Umbilical cord (tissue), 2 donors: Measurements from ENCODE around the gene FGFRL1. TPM values are rescaled to one million over a fixed set of nuclear protein-coding genes. Genes with fewer than 3 reads are reported as not detected.
A peak's percentile ranks its signal among the peaks of the same experiment; 100 is the strongest.

Experiments used
- DNase-seq: peaks from one replicate; pipeline ENCODE4 v3.0.0-alpha.2; 2015; ENCODE audit warnings: low spot score
- total RNA-seq: library from RNA; depleted of rRNA; stranded (reverse); fragments of >200 nt; gene quantifications from one replicate; pipeline ENCODE4 v1.2.3, GENCODE V29; 2014; ENCODE audit warnings: low replicate concordance; ENCODE audit not compliant: insufficient read depth

Gene FGFRL1
- total RNA-seq, 1 donor from 2014 or later, result 16.4 TPM

- peak; percentile 54 for DNase-seq
These were observed 61.5 kb downstream of the FGFRL1 start for GRCh38 chr4:1072830-1073446.

GRCh38 chr4:1074077-1074476 is 62.7 kb downstream of the FGFRL1 start:
- no peak for DNase-seq

GRCh38 chr4:1075225-1075624 is 63.8 kb downstream of the FGFRL1 start:
- no peak for DNase-seq

- no peak for DNase-seq
These were observed 64.6 kb downstream of the FGFRL1 start for GRCh38 chr4:1075809-1076699.

Other genes with a start within 250 kb of the FGFRL1 start
- gene CPLX1, start 185.5 kb upstream of the FGFRL1 start, total RNA-seq, result not detected
- gene GAK, start 79.3 kb upstream of the FGFRL1 start, total RNA-seq, result 51.5 TPM
- 39.7 TPM for gene TMEM175, start 79.2 kb upstream of the FGFRL1 start, total RNA-seq
- 5.3 TPM for gene DGKQ, start 38.1 kb upstream of the FGFRL1 start, total RNA-seq
- gene IDUA, start 24.6 kb upstream of the FGFRL1 start, total RNA-seq, result 3.4 TPM
- gene SLC26A1, start 18.2 kb upstream of the FGFRL1 start, total RNA-seq, result not detected
- 9.1 TPM for gene RNF212, start 101.9 kb downstream of the FGFRL1 start, total RNA-seq
- 84.3 TPM for gene SPON2, start 161.0 kb downstream of the FGFRL1 start, total RNA-seq
- gene CTBP1, start 237.5 kb downstream of the FGFRL1 start, total RNA-seq, result 193 TPM